CD4-positive, alpha-beta T cell treated with Interleukin-6 at 100 ng/mL for 8 hours (primary cell): Measurements from ENCODE around the gene TJP1.
"Not testable (repeated sequence)": the region's sequence is repeated elsewhere in the genome, so short reads cannot be mapped to it uniquely, and the experiment has no call there.

Experiments
- DNase-seq: peaks from one replicate; pipeline ENCODE4 v3.0.0-alpha.2; 2020; ENCODE audit warnings: mixed read lengths, low spot score

The TJP1 gene

GRCh38 chr15:29700296-29700695 lies 122.0 kb downstream of the TJP1 start:
- DNase-seq = no peak

DNA sequence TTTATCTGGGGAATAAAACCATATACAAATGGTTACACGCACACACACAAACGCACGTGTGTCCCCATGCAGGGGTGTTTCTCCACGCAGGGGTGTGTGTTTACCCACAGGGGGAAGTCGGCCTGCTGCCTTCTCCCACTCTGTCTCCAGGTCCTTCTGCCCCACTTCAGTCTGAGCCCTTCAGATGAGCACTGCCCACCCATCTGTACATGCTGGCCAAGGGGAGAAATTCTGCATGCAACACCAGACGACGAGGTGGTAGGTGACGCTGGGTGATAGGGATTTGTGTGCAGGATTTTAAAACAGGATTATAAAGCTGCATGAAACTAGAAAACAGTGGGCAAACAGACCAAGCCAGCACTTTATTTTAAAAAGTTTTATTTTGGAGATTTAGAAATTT lies 122.5 kb downstream of the TJP1 start:
- no peak for DNase-seq

DNA sequence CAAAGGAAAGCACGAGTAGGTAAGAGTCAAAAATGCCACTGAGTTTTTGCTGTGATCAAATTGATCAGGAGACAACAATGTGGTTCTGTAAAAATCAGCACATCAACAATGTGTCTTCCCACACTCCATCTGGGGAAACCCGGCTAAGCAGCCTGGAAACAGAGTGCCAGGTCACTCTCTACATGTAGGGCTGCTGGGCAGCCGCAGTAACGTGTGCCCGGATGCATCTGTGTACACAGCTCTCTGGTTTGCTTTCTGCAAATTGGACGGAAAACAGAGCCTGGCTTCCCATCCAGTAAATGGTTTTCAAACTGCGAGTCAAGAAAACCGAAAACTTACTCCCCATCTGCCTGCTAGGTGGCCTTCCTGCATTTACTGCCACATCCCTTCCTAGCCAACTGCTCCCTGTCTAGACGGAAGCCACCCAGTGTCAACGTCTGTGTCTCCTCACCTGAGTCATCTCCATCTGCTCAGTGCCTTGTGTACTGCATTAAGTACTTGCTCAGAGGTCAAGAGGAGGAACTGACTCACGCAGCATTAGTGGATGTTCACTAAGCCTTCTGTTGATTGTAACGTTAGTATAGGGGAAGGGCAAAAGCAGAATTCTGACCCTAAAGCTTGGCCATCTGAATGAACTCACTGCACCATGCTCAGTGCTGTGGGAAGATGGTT lies 124.1 kb downstream of the TJP1 start:
- DNase-seq = no peak

GRCh38 chr15:29696950-29697738 lies 125.1 kb downstream of the TJP1 start:
- DNase-seq = no peak

GRCh38 chr15:29696506-29696905 lies 125.8 kb downstream of the TJP1 start:
- DNase-seq = not testable (repeated sequence)

GRCh38 chr15:29695489-29696167 lies 126.6 kb downstream of the TJP1 start:
- DNase-seq = no peak

DNA sequence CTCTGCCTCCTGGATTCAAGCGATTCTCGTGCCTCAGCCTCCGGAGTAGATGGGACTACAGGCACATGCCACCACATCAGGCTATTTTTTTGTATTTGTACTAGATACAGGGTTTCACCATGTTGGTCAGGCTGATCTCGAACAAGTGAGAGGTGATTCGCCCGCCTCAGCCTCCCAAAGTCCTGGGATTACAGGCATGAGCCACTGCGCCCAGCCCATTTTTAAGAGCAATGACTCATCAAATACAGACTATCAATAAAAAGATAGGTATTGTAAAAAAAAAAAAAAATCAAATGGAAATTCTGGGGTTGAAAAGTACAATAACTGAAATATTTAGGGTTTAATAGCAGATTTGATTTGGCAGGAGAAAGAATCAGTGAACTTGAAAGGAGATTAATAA lies 129.0 kb downstream of the TJP1 start:
- no peak for DNase-seq

GRCh38 chr15:29692527-29692926 lies 129.7 kb downstream of the TJP1 start:
- no peak for DNase-seq

DNA sequence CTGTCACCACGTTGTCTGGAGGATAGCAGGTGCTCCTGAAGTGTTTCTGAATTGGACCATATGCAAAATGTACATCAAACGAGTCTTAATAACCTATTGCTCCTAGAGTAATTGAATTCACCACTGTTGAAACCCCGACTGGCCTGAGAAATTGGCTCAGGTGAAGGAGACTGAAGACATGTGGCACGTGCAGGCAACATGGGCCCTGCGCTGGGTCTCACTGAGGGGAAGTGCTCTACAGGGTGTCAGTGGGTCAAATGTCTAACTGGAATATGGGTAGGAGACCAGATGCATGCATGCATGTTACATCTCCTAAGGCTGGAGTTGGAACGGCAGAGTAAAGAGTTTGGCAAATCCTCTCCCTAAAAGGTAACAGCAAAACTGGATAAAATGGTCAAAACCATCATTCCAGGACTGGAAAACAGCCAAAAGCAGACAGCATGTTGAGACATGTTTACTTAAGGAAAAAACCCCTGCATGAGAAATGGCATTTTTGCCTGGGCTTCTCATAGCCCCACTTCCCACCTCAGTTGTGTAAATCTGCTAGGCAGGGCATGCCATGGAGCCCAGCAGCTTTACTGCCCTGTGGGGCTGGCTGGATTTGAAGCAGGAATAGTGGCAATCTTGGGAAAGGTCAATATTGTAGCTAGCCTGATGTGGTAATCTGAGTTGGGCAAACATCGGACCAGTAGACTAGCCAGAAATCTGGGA lies 131.3 kb downstream of the TJP1 start:
- DNase-seq = no peak

GRCh38 chr15:29689287-29689986 lies 132.8 kb downstream of the TJP1 start:
- DNase-seq = no peak

- no peak for DNase-seq
These were observed 133.6 kb downstream of the TJP1 start for GRCh38 chr15:29688506-29689286.

DNA sequence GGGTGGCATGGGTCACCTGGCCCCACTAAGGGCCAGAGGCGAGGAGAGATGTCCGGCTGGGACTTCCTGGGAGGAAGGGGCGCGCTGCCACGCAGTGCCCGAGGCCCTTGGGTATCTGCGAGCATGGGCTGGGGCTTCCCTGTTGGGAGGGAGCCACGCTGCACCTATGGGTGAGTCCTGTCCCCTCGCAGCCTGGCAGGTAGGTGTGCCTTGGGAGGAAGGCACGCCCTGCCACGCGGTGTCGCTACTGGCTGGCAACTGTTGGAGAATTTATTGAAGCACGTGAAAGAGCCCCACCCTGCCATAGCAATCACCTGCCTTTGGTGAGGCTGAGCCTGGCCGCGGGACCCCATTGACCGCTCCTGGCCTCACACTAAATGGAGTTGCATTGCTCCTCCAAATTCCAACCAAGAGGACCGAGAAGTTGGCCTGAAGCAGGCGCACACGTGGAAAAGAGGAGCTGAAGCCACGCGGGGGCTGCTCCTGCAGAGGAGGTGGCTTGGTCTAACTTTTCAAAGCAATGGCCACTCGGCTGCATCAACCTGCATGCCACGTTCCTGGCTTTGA lies 134.2 kb downstream of the TJP1 start:
- no peak for DNase-seq

GRCh38 chr15:29687204-29687815 lies 135.0 kb downstream of the TJP1 start:
- no peak for DNase-seq

DNA sequence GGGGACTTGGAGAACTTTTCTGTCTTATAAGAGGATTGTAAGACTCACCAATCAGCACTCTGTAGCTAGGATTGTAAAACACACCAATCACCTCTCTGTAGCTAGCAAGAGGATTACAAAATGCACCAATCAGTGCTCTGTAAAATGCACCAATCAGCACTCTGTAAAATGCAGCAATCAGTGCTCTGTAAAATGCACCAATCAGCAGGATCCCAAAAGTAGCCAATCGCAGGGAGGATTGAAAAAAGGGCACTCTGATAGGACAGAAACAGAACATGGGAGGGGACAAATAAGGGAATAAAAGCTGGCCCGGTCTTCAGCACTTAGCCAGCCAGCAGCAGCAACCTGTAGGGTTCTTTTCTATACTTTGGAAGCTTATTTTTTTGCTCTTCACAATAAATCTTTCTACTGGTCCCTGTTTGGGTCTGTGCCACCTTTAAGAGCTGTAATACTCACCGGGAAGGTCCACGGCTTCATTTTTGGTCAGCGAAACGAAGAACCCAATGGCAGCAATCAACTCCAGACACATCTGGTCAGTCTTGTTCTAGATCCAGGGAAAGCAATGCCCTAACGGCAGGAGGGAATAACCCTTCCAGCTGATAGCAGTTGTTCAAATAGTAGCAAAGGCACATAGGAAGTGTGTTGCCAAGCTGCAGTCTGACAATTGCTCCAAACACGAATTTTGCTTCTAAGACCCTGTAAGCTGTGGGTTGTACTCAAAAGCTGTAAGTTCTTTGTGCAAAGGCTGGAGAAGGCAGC lies 135.6 kb downstream of the TJP1 start:
- no peak for DNase-seq

GRCh38 chr15:29686079-29686425 lies 136.2 kb downstream of the TJP1 start:
- no peak for DNase-seq

- DNase-seq = no peak
These were observed 136.9 kb downstream of the TJP1 start for GRCh38 chr15:29685156-29686078.

DNA sequence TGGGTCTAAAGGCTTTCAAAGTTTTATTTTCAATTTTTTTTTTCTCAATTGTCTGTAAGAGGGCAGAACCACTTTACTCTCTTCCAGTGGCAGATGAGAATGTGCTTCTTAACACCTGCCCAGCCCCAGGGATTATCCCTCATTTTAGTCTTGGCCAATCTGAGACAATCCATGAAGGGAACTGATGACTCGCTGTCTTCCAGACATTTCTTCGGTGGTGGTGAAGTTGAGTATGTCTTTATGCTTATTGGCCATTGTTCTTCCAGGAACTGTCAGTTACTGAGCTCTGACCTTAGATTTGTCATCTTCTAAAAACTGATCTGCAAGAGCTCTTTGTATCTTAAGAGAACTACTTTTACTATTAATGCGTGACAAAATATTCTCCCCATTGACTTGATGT lies 139.5 kb downstream of the TJP1 start:
- no peak for DNase-seq

DNA sequence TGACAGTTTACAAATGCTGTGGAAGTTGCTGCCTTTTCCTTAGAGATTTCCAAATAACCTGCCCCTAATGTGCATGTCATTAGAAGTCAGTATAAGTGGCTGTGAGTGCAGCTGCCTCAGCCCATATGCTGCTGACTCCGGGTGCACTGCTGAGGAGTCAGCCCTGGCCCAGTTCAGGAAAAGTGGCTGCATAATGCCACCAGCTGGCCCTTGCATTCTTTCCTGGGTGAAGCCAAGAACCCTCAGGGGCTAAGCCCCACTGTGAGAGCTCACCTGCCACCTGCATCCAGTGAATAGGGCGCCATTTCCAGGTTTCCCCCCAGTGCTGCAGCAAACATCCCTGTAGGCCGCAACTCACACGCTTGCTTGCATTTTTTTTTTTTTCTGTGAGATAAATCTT lies 139.9 kb downstream of the TJP1 start:
- DNase-seq = no peak
